AG08395 (cell line): ENCODE results near the gene SEC14L3.

Source experiments
- DNase-seq: peaks from one replicate; pipeline ENCODE4 v3.0.0; 2012; ENCODE audit warnings: mixed read lengths, low spot score

SEC14L3 gene

DNA sequence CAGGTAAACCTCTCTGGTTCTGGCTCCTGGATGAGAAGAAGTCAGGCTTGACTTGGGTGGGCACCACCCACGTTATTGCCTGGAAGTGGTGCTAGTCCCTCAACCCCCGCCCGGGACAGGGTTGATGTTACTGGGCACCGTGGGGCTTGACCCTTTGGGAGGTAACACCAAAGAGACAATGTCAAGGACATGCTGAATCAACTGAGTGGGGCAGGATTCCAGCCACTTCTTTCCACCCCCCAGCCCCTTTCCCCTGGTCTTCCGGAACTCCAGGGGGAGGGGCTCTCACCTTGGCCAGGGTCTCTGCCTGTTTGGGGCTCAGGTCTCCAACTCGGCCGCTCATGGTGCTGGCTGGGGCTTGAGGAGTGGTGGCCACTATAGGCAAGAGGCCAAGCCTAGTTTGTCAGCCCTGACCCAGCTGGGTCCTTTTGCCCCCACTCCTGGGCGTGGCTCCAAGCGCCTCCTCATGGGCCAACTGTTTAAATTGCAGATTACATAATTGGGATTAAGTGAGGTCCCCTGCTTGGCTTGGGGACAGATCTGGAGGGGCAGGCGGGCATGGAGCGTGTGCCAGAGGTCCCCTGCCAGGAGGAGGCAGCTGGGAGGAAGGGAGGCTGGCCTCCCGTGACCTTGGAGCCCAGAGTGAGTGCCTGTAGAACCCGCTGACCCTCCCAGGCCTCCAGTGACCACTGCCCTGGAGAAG, at the start of gene SEC14L3:
TSS of gene SEC14L3 (minus strand) at position 402 of the 703 bp plus-strand sequence. CDS start at position 343, 59 bp downstream.
- no peak for DNase-seq

DNA sequence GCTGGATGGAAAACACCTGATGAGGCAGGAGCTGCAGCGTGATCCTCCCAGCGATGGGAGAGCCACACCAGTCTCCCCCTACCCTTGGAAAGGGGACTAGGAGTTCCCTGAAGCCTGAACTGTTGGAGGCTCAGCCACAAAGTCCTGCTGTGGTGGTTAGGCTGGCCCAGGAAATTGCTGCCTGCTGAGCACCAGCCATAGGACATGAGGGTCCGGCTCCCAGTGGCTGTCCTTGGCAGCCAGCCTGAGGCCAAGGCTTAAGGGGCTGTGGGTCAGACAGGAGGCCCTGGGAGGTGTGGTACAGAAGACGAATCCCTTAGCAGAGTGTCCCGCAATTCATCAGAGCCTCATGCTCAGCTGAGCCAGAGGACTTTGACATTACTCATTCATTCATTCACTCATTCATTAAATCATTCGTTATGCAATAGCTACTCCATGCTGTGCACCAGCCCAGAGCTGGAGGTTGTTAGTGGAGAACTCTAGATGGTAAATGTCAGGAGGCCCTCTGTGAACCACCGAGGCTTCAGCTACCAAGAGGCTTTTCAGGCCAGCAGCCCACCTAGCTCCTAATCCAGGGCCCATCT, 48.1 kb upstream of the SEC14L3 start:
- DNase-seq, result no peak

DNA sequence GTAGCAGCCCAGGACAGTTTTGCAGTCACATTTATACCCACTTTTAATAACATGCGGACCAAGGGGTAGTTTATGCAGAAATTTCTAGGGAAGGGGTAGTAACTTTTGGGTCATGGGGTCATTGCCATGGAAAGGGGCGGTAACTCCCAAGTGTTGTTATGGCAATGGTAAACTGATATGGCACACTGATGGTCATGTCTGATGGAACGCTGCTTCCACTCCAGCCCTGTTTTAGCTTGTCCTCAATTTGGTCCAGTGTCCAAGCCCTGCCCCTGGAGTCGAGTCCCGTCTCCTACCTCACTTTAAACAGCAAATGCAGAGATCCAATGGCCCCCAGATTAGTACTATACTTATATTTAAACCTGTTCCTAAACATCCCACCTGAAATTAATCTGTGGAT, 44.9 kb upstream of the SEC14L3 start:
- DNase-seq, result no peak

DNA sequence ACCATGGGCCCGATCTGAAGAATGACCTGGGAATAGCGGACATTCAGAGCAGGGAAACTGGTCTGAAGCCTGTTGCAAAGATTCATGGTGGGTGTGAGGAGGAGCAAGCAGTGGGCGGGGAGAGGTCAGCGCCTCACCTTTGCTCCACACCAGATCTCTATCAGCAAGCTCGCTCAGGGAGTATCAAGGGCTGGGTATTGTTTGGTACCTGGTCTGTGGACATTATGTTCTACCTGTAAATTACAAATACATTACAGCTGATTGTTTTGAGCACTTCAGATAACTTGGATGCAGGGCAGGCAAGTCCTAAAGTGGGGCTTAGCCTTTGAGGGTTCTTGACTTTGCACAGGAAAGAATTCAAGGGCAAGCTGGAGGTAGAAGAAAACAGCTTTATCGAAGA, 44.5 kb upstream of the SEC14L3 start:
- no peak for DNase-seq

DNA sequence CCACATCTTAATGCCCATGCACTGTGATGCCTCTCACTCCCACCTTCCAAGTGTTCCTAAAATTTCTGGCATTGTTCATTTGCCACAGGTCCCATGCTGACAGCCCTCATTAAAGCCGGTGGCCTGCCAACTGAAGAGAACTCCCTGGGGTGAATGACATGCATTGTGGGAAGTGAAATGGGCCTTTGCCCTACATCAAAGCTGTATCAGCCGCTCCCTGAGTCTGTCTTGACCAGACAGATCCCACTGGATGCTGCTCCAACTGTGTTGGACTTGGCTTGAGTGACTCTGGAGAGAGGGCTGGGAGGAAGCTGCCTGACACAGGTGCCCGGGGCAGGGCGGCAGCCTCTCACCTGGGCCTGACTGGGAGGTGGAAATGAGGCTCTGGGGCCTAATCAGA, 42.4 kb upstream of the SEC14L3 start:
- no peak for DNase-seq

DNA sequence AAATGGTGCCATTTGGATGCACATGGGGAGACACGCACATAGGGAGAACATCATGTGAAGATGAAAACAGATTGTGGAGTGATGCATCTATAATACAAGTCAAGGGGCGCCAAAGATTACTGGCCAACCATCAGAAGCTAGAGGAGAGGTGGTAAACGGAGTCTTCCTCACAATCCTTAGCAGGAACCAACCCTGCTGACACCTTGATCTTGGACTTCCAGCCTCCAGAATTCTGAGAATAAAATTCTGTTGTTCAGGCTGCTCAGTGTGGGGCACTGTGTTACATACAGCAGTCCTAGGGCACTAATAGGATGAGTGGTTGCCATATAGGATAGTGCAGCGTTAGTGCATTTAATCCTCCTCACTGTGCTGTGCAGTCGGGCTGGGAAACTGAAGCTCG, 41.6 kb upstream of the SEC14L3 start:
- DNase-seq, result no peak

DNA sequence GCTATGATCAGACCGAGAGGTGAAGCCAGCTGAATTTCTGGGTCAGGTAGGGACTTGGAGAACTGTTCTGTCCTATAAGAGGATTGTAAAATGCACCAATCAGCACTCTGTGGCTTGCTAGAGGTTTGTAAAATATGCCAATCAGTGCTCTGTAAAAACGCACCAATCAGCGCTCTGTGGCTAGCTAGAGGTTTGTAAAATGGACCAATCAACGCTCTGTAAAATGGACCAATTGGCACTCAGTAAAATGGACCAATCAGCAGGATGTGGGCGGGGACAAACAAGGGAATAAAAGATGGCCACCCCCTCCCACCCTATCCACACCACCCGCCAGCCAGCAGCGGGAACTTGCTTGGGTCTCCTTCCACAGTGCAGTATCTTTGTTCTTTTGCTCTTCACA, 40.1 kb upstream of the SEC14L3 start:
- DNase-seq, result no peak

DNA sequence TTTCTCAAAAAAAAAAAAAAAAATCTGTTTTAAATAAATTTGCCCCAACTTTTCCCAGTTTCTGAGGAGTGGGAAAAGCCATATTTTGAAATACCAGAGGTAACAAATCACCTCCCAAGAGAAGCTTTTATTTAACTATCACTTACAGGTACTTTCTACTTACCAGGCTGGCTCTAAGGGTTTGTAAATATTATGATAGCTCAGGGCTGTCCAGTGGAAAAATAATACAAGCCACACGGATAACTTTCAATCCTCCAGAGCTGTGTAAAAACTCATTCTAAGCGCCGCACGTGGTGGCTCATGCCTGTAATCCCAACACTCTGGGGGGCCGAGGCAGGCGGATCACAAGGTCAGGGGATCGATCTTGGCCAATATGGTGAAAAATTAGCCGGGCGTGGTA, 39.3 kb upstream of the SEC14L3 start:
- DNase-seq, result no peak

DNA sequence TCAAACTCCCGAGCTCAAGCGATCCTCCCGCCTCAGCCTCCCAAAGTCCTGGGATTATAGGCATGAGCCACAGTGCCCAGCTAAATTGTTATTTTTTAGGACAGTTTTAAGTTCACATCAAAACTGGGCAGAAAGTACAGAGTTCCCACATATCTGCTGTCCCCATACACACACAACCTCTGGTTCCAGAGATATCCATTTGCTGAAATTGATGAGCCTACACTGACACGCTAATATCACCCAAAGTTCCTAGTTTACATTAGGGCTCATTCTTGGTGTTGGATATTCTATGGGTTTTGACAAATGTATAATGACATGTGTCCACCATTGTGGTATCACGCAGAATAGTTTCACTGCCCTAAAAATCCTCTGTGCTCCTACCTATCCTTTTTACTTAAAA, 36.4 kb upstream of the SEC14L3 start:
- DNase-seq, result no peak

DNA sequence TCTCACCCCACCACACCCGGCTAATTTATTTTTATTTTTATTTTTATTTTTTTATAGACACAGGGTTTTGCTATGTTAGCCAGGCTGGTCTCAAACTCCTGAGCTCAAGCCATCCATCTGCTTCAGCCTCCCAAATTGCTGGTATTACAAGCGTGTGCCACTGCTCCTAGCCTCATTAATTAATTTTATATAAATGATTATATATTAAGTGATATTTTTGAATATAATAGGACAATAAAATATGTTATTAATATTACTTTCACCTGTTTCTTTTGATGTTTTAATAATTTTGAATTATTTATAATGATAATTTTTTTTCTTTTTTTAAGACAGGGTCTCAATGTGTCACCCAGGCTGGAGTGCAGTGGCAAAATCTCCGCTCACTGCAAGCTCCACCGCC, 35.9 kb upstream of the SEC14L3 start:
- DNase-seq, result no peak

DNA sequence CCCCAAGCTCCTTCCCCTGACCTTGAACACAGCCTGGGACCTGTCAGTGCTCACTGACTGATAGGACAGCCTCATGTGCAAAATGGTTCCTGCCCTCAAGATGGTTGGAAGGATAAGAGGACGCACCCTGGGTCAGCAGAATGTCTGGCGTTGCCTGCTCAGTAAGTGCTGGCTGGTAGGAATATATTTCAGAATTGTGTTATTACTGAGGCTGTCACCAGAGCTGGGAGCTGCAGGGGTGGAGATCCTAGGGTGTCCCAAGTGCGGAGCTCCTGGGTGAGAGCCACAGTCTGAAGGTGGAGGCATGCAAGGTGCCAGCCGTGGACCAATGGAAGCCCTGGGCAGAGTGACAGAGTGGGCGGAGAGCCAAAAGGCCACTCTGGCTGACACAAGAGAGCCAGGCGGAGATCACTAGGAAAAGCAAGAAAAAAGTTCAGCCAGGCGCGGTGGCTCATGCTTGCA, 34.7 kb upstream of the SEC14L3 start:
- no peak for DNase-seq

DNA sequence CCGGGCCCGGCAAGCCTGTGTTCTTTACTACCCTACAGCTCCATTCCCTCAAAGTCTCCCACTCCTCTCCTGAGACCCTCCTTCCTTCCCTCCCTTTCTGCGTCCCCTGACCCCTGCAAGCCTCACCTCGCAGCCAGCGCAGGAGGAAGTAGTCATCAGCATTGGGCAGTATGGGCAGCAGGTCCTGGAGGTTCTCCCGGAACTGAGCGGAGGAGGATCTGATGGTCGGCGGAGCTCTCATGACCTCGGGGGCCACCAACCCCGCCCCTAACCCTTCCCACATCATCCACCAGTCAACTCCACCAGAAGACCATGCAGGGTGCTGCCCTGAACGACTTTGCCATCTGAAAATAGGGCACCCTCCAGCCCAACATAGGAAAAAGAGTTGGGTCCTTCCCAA, 31.7 kb upstream of the SEC14L3 start:
- no peak for DNase-seq

DNA sequence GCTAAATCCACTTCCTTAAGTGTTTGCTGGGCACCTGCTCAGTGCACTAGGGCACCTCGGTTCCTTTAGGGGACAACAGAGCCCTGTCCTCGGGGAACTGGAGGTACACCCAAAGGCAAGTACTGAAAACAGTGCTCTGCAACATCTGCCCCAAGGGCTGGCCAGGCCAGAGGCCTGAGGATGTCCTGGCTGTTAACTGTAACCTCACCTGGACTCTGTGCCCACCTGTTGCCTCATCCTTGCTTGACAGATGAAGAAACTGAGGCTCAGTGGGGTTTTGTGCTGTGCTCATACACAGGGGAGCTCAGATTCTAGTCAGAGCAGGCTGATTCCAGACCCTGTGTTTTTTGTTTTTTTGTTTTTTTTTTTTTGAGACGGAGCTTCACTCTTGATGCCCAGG, 31.1 kb upstream of the SEC14L3 start:
- DNase-seq, result no peak

DNA sequence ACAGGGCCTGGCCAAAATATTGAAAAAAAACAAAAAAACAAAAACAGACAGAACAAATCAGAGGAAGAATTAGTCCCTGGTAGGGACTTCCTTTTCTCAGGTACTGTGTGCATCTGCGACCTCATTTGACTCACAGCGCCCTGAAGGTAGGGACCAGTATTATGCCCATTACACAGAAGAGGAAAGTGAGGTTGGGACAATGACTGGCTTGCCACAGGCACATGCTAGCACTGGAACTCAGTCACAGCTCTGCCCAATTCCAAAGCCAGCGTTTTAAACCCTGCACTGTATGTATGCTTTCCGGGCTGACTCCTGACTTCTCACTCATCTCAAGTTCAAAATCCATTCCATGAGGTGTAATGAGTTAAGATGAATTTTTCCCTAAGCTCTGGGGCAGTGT, 30.3 kb upstream of the SEC14L3 start:
- DNase-seq, result no peak

DNA sequence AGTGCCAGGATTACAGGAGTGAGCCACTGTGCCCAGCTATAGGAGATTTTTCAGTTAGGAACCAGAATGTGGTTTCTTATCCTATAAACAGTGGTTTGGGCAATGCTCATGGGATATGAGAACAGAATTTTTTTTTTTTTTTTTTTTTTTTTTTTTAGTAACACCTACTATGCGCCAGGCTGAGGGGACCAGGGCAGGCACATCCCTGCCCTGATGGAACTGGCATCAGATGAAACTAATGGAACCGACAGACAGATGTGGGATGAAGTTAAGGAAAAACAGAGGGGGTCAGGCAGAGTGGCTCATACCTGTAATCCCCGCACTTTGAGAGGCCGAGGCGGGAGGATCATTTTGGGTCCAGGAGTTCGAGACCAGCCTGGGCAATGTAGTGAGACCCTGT, 28.8 kb upstream of the SEC14L3 start:
- no peak for DNase-seq

DNA sequence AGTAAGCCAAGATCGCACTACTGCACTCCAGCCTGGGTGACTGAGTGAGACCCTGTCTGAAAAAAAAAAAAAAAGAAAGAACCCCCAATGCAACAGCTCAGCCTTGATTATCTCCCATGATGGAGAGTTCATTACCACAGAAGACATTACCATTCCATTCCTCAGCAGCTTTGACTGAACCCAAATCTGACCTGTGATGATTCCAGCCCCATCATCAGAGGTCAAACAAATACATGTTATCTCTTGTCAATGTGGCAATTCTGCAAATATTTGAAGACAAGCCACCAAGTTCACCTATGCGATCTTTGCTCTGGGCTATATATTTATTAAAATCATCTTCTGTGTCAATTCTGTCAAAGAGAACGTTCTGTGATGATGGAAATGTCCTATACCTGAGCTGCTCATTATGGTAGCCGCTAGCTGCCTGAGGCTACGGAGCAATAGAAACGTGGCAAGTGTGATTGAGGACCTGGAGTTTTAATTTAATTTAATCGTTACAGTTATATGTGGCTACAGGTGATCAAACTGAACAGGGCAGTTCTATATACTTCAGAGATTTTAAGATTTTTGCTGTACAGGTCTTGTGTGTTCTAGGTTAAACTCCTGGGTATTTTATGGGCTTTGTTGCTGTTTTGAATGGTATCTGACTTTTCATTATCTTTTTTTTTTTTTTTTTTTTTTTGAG, 25.8 kb upstream of the SEC14L3 start:
- DNase-seq, result no peak

DNA sequence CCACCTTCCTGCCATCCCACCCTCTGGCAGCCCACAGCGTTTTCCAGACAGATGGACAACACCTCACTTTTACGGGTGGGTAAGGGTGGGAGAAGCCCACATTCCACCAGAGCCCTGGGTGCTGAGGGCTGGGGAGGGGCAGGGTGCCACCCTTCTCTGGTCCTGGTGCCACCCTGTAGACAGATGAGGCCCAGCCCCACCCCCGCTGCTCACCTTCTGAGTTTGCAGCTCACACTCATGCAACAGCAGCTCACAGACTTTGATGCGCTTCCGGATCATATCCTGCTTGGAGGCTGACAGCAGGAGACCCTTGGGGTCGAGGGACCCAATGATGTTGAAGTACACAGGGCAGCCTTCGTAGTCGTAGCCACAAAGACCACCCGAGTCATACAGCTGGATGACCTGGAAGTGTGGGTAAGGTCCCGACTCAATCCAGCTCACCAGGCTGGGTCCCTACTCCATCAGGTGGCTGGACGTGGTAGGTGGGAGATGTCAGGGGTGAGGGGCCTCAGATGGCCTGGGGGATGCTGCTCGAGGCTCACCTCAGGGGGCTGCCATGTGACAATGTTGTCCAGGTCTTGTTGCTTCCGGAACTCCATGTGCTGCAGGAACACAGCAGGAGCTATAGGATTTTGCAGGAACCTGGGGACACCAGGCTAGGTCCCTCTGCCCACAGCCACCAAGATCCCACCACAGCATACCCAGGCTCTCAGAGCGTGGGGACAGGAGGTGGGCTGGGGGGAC, 23.4 kb upstream of the SEC14L3 start:
- no peak for DNase-seq

DNA sequence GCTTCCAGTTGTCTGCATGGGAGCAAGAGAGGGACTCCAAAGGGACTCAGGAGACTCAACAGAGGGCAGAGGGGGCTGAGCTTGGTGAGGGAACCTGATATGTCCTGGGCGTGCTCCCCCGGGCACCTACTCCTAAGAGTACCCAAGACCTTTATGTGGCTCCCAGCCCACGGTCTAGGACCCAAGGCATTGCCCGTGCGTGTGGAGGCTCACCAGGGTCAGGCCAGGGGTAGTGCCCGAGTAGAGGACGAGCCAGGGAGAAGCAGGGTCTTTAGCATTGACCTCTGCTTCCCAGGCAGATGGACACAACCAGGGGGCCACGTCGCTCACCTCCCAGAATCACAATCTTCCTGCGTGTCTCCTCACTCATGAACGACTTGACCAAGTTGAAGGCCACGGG, 20.3 kb upstream of the SEC14L3 start:
- DNase-seq, result no peak

DNA sequence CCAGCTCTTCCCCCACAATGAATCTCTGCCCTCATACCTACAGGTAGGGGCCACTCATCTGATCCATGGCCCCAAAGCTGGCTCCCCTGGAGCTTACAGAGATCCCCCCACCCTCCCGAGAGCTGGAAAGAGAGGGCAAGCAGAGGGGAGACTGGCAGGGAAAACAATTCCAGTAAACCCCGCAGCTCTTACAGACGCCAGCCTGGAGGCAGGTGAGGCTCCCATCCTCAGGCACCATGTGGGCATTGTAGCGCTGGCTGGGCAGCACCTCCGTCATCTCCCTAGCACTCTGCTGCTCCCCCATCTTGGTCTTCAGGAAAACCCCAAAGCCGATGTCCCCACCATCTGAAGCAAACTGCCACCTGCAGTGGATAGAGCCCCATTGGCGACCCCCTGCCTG, 19.6 kb upstream of the SEC14L3 start:
- DNase-seq, result no peak

DNA sequence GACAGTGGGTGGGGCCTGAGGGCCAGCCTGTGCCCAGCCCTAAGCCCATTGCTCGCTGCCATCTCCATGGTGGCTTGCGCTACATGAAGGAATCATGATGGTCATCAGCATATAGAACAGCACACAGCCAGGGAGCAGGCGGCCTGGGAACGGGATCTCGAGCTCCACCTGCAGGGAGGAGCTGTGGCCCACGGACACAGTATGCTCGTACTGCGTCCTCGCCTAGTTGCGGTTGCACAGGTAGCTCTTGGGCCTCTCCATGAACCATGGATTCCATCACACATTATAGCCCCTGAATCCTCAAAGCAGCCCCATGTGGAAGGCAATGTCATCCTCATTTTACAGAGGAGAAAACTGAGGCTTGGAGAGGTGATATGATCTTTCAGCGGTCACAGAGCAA, 18.6 kb upstream of the SEC14L3 start:
- no peak for DNase-seq

DNA sequence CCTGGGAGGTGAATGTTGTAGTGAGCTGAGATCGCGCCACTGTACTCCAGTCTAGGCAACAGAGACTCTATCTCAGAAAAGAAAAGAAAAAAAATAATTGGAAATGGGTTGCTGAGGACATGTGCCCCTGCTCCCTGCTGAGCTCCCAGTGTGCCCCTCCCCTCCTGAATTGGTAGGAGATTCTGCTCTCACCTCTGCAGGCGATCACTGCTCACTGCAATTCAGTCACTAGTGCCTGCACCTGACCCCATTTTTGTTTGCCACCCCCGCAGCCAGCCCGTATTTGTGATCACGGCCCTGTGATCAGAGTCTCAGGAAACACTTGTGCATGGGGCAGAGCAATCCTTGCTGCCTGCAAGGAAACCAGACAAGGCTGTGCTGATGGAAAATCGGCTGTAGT, 16.3 kb upstream of the SEC14L3 start:
- no peak for DNase-seq

DNA sequence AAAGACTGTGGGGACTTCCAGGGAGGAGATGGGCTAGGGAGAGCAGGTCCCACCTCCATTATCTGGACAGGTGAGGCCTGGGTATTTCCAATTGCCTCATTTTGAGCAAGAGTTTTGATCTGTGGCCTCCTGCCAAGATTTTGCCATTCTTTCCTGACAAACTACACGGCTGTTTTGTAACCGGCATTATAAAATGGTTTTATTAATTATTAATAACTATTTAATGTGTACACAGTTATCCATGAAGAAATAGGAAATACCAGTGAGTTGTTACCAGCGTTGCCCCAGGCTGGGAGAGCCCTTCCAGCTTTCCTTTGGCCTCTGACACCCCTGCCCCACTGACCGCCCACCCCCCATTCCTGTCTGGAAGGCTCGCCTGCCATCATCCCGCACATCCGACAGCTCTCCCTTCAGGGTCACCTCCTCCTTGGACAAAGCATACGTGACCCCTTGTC, 14.9 kb upstream of the SEC14L3 start:
- no peak for DNase-seq

DNA sequence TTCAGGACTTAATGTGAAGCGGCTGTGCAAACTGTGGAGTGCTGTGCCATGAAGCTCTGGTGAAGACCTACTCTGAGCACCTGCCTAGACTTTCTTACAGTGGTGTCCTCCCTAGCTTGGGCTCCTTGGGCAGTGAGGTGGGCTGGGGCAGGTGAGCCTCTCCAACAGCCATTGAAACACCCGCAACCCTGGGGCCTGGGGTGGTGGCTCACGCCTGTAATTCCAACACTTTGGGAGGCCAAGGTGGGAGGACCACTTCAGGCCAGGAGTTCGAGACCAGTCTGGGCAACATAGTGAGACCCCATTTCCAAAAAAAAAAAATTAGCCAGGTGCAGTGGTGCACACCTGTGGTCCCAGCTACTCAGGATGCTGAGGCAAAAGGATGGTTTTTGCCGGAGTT, 14.3 kb upstream of the SEC14L3 start:
- DNase-seq, result no peak
